T-helper 2 cell treated with Interferon-gamma antibody and Interleukin-4, amounts not matched to agents 5 μg/mL and 100 μg/mL, for 36 hours (primary cell): ENCODE data around the gene QPRT.
"Not testable (repeated sequence)": the region's sequence is repeated elsewhere in the genome, so short reads cannot be mapped to it uniquely, and the experiment has no call there.

ENCODE experiments used
- DNase-seq: peaks from one replicate; pipeline ENCODE4 v3.0.0; 2021; ENCODE audit warnings: low spot score
- H3K27ac Mint-ChIP-seq: one replicate; pipeline ENCODE4 v1.8.0; 2021; ENCODE audit warnings: mild to moderate bottlenecking, mixed read lengths
- H3K27me3 Mint-ChIP-seq: one replicate; pipeline ENCODE4 v1.8.0; 2021; ENCODE audit warnings: low read depth, mixed read lengths
- H3K36me3 Mint-ChIP-seq: one replicate; pipeline ENCODE4 v1.8.0; 2021; ENCODE audit warnings: low read depth, mixed read lengths
- H3K4me1 Mint-ChIP-seq: one replicate; pipeline ENCODE4 v1.8.0; 2021; ENCODE audit warnings: low read depth, mixed read lengths
- H3K4me3 Mint-ChIP-seq: one replicate; pipeline ENCODE4 v1.8.0; 2022; ENCODE audit warnings: mild to moderate bottlenecking, moderate library complexity, mixed read lengths
- H3K9me3 Mint-ChIP-seq: one replicate; pipeline ENCODE4 v1.8.0; 2021; ENCODE audit warnings: mixed read lengths

Gene QPRT

GRCh38 chr16:29694384-29695195 is 15.6 kb downstream of the QPRT start:
- Mint-ChIP-seq H3K27ac (no peak overlapping the region), H3K4me1 (peaks cover 5% of the 10 kb centered on the region), H3K4me3 (no peak overlapping the region), H3K36me3 (peaks cover 9% of the 10 kb centered on the region), H3K9me3 (no peaks in the 10 kb centered on the region), H3K27me3 (no peaks in the 10 kb centered on the region)
- no peak for DNase-seq

GRCh38 chr16:29695675-29696074 is 16.7 kb downstream of the QPRT start:
- H3K36me3 Mint-ChIP-seq, H3K9me3 Mint-ChIP-seq, H3K27ac Mint-ChIP-seq, H3K27me3 Mint-ChIP-seq, DNase-seq, H3K4me3 Mint-ChIP-seq, H3K4me1 Mint-ChIP-seq: not testable (repeated sequence)

GRCh38 chr16:29696881-29697331 is 17.9 kb downstream of the QPRT start:
- Mint-ChIP-seq H3K27me3 (no peaks in the 10 kb centered on the region), H3K27ac (no peak overlapping the region), H3K9me3 (peaks cover 4% of the 10 kb centered on the region), H3K36me3 (peaks cover 7% of the 10 kb centered on the region), H3K4me1 (peaks cover 18% of the 10 kb centered on the region), H3K4me3 (no peak overlapping the region)
- no peak for DNase-seq

GRCh38 chr16:29697391-29697790 is 18.4 kb downstream of the QPRT start:
- Mint-ChIP-seq H3K4me1 (peaks cover 22% of the 10 kb centered on the region), H3K9me3 (peaks cover 4% of the 10 kb centered on the region), H3K36me3 (peaks cover 7% of the 10 kb centered on the region), H3K27ac (no peak overlapping the region), H3K4me3 (no peak overlapping the region), H3K27me3 (no peaks in the 10 kb centered on the region)
- DNase-seq, result no peak

- Mint-ChIP-seq H3K4me1 (peaks cover 29% of the 10 kb centered on the region), H3K4me3 (no peak overlapping the region), H3K36me3 (peaks cover 7% of the 10 kb centered on the region), H3K9me3 (peaks cover 4% of the 10 kb centered on the region), H3K27ac (no peak overlapping the region), H3K27me3 (no peaks in the 10 kb centered on the region)
- DNase-seq, result no peak
Observed at GRCh38 chr16:29698042-29698441, 19.1 kb downstream of the QPRT start.

GRCh38 chr16:29698484-29699323 is 19.7 kb downstream of the QPRT start:
- H3K27ac Mint-ChIP-seq, result no peak overlapping the region
- peaks cover 31% of the 10 kb centered on the region for H3K4me1 Mint-ChIP-seq
- peaks cover 4% of the 10 kb centered on the region for H3K9me3 Mint-ChIP-seq
- no peak for DNase-seq
- H3K4me3 Mint-ChIP-seq, result no peak overlapping the region
- peaks cover 7% of the 10 kb centered on the region for H3K36me3 Mint-ChIP-seq
- no peaks in the 10 kb centered on the region for H3K27me3 Mint-ChIP-seq

GRCh38 chr16:29699324-29700219 is 20.6 kb downstream of the QPRT start:
- H3K9me3 Mint-ChIP-seq, result peaks cover 4% of the 10 kb centered on the region
- no peak overlapping the region for H3K4me3 Mint-ChIP-seq
- H3K4me1 Mint-ChIP-seq, result peaks cover 31% of the 10 kb centered on the region
- H3K36me3 Mint-ChIP-seq, result peaks cover 7% of the 10 kb centered on the region
- no peaks in the 10 kb centered on the region for H3K27me3 Mint-ChIP-seq
- DNase-seq, result no peak
- H3K27ac Mint-ChIP-seq, result no peak overlapping the region

GRCh38 chr16:29700253-29700987 is 21.4 kb downstream of the QPRT start:
- peak overlapping the region; percentile 69 for H3K4me3 Mint-ChIP-seq
- H3K9me3 Mint-ChIP-seq, result peaks cover 4% of the 10 kb centered on the region
- H3K27me3 Mint-ChIP-seq, result no peaks in the 10 kb centered on the region
- peak overlapping the region; percentile 85 for H3K27ac Mint-ChIP-seq
- peak; percentile 67 for DNase-seq
- peaks cover 31% of the 10 kb centered on the region for H3K4me1 Mint-ChIP-seq
- H3K36me3 Mint-ChIP-seq, result peaks cover 7% of the 10 kb centered on the region

GRCh38 chr16:29701214-29701555 is 22.2 kb downstream of the QPRT start:
- Mint-ChIP-seq H3K27ac (peak overlapping the region; percentile 96), H3K4me1 (peaks cover 31% of the 10 kb centered on the region), H3K36me3 (peaks cover 5% of the 10 kb centered on the region), H3K4me3 (peak overlapping the region; percentile 86), H3K9me3 (peaks cover 4% of the 10 kb centered on the region), H3K27me3 (no peaks in the 10 kb centered on the region)
- DNase-seq, result no peak

GRCh38 chr16:29702269-29702668 is 23.3 kb downstream of the QPRT start:
- Mint-ChIP-seq H3K4me1 (peaks cover 31% of the 10 kb centered on the region), H3K4me3 (peak overlapping the region; percentile 86), H3K9me3 (peaks cover 4% of the 10 kb centered on the region), H3K27me3 (no peaks in the 10 kb centered on the region), H3K36me3 (peaks cover 5% of the 10 kb centered on the region), H3K27ac (peak overlapping the region; percentile 96)
- DNase-seq, result no peak

- Mint-ChIP-seq H3K9me3 (peaks cover 4% of the 10 kb centered on the region), H3K27me3 (no peaks in the 10 kb centered on the region), H3K4me3 (no peak overlapping the region), H3K36me3 (peaks cover 3% of the 10 kb centered on the region), H3K4me1 (peaks cover 33% of the 10 kb centered on the region), H3K27ac (no peak overlapping the region)
- no peak for DNase-seq
Observed at GRCh38 chr16:29705030-29705429, 26.1 kb downstream of the QPRT start.

- H3K4me3 Mint-ChIP-seq, DNase-seq, H3K27me3 Mint-ChIP-seq, H3K36me3 Mint-ChIP-seq, H3K27ac Mint-ChIP-seq, H3K9me3 Mint-ChIP-seq: not testable (repeated sequence)
- H3K4me1 Mint-ChIP-seq, result peaks cover 22% of the 10 kb centered on the region
Observed at GRCh38 chr16:29707160-29707559, 28.2 kb downstream of the QPRT start.

- DNase-seq, result no peak
- Mint-ChIP-seq H3K9me3 (no peaks in the 10 kb centered on the region), H3K27me3 (peaks cover 3% of the 10 kb centered on the region), H3K4me1 (peaks cover 11% of the 10 kb centered on the region), H3K4me3 (no peak overlapping the region), H3K27ac (no peak overlapping the region), H3K36me3 (no peaks in the 10 kb centered on the region)
Observed at GRCh38 chr16:29708917-29709600, 30.1 kb downstream of the QPRT start.
